HG02798 (cell line): ENCODE measurements around the gene RGS10.
"Not testable (repeated sequence)": the region's sequence is repeated elsewhere in the genome, so short reads cannot be mapped to it uniquely, and the experiment has no call there.

Source experiments
- ATAC-seq: cut with Tn5 transposase; IDR thresholded peaks from one replicate; pipeline ENCODE4 v1.9.1; 2021; ENCODE audit warnings: mild to moderate bottlenecking; ENCODE audit not compliant: unreplicated experiment, poor library complexity

Gene RGS10, protein sequence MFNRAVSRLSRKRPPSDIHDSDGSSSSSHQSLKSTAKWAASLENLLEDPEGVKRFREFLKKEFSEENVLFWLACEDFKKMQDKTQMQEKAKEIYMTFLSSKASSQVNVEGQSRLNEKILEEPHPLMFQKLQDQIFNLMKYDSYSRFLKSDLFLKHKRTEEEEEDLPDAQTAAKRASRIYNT

DNA sequence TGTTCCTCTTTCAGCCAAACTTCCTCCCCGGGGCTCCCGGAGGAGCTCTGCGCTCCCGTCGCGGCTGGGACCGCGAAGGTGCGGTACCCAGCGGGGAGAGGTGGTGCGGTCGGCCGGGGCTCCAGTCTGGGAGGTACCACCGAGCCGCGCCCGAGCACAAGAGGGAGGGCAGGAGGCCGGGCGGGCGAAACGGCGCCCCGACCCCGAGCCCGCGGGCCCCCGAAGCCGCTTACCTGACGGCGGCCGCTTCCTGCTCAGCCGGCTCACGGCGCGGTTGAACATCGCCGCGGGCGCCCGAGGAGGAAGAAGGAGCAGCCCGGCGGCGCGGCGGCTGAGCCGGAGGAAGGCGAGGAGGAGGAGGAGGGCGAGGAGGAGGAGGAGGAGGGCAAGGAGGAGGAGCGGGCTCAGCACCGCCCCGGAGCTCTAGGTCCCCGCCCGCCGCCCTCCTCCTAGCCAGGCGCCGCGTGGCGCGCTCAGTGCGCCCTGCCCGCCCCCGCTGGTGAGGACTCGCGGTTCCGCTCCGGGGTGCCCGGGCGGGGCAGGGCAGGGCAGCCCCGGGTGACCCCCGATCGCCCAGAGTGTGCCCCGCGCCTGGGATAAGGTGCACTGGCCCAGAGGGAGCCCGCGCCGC lies at the start of gene RGS10:
Gene RGS10 (minus strand): TSS at position 363 of the 631 bp plus-strand sequence. CDS start 81 bp downstream, at position 282.
- ATAC-seq, result peak; percentile 82

DNA sequence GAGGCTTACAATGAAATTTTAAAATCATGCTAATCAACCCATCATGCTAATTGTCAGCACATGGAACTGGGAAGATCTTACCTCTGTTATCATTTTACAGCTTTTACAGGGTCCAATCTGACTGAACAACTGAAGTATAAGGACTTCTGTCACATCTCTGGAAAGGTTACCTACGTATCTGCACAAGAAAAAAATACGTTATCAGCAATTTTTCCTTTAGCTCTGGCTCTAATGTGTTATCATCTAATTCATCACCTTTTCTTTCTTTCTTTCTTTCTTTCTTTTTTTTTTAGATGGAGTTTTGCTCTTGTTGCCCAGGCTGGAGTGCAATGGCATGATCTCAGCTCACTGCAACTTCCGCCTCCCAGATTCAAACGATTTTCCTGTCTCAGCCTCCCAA lies 45.6 kb upstream of the RGS10 start:
- ATAC-seq, result no peak

DNA sequence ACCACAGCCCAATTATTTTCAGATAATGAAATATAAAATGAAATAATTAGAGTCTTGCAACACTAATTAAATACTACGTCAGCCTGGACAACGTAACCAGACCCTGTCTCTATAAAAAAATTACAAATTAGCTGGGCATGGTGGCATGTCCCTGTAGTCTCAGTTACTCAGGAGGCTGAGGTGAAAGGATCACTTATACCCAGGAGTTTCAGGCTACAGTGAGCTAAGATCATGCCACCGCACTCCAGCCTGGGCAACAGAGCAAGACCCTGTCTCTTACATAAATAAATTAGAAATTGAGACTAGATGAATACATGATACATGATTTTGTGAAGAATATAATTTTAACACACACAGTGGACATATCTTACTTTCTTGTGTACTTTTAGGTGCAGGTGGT lies 35.8 kb upstream of the RGS10 start:
- no peak for ATAC-seq

DNA sequence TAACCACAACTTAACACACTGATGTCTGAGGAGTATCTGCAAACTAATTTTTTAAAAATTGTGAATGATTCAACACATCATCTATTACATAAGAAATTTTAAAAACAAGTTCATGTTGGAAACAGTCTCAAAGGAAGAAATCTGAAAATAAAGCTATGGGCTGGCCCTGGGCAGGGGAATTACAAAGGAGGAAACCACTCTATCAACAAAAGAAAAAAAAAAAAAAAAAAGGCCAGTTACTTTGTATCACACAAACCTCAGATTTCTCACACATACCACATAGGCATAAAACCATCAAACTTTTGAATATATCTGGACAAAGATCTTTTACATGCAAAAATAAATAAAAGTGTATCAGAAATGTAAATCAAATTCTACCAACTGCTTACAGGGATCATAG lies 33.5 kb upstream of the RGS10 start:
- no peak for ATAC-seq

DNA sequence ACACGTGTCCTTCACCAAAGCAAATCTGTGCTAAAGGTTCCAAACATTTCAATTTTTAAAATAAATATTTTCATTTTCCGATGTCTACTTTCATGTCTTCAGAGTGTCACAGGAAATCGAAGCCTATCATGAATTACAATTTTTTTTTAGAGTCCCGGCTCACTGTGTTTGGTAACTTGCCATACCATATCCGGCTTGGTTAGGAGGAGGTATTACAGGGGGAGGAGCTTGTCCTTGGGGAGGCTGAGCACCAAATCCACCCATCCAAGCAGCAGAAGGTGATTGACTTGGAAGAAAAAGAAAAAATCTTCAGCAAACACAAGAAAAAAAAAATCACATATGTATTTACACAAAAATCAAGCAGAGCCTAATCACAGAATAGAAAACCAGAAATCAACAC lies 33.0 kb upstream of the RGS10 start:
- no peak for ATAC-seq

DNA sequence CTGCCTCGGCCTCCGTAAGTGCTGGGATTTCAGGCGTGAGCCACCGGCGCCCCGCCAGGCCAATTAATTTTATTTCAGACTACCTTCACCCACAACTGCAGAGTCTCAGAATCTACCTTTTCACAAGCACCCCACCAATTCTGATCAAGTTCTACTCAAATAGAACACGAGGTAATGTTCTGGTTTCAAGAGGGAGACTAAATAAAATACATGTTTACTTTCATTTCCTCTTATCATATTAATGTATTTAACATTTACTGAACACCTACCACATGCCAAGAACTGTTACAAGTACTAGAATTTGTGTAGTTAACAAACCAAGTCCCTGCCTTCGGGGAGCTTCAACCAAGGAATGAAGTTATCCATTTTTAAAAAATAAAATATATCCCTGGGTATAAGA lies 25.5 kb upstream of the RGS10 start:
- no peak for ATAC-seq

DNA sequence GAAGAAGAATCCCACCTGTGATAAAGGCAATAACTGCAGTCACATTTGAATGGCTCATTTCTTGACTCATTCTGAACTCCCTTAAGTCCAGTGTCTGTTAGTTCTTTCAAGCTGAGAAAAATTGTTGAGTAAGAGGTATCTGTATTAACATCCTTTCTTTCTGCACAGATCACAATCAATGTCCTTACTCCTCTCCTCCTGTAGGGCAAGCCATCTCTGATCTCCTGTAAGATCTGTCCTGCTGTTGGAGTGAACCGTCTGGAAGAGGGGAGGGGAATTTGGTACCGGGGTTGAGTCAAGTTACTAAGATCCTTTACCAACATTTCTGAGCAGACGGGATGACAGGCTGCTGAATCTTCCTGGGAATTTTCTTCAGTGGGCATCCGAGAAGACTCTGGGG lies 19.6 kb upstream of the RGS10 start:
- no peak for ATAC-seq

DNA sequence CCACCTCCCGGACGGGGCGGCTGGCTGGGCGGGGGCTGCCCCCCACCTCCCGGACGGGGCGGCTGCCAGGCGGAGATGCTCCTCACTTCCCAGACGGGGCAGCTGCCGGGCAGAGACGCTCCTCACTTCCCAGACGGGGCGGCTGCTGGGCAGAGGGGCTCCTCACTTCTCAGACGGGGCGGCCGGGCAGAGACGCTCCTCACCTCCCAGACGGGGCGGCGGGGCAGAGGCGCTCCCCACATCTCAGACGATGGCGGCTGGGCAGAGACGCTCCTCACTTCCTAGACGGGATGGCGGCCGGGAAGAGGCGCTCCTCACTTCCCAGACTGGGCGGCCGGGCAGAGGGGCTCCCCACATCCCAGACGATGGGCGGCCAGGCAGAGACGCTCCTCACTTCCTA lies 17.0 kb upstream of the RGS10 start:
- not testable (repeated sequence) for ATAC-seq

DNA sequence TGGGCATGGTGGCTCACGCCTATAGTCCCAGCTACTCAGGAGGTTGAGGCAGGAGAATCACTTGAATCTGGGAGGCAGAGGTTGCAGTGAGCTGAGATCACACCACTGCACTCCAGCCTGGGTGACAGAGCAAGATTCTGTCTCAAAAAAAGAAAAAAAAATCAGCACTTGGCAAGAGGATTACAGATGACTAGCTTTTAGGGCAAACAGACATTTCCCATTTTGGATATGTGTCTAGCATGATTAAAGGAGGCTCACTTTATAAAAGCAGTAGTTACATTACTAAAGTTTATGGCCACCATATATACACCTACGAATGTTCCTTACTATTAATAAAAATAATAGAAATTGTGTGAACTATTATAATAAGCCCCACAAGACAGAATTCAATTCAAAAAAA lies 13.6 kb upstream of the RGS10 start:
- not testable (repeated sequence) for ATAC-seq

DNA sequence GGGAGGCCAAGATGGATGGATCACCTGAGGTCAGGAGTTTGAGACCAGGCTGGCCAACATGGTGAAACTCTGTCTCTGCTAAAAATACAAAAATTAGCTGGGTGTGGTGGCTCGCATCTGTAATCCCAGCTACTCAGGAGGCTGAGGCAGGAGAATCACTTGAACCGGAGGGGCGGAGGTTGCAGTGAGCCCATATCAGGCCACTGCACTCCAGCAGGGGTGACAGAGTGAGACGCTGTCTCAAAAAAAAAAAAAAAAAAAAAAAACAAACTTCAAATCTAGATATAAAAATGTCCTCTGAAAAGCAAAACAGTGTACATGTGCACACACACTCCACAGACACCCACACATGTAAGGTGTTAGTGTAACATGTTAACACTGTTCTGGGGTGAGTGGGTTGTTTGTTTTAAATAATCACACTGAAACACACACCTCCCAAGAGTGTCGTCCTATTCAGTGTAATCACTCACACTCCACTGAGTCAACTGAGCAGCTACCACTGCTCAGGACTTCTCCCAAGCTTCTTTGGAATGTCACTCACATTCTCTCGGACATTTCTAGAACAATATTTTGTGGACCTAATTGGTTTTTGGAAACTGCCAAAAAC lies 12.8 kb upstream of the RGS10 start:
- no peak for ATAC-seq

DNA sequence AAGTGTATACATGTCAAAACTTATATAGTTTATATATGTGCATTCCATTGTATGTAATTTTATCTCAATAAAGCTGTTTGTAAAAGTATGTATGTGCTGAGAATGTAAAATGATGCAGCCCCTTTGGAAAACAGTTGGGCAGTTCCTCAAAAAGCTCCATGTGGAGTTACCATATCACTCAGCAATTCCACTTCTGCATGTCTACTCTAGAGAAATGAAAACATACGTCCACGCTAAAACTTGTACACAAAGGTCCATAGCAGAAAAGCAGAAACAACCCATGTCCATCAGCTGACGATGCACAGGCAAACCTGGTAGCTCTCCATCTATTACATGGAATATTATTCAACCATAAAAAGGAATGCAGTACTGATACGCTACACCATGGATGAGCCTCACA lies 8.3 kb upstream of the RGS10 start:
- no peak for ATAC-seq

DNA sequence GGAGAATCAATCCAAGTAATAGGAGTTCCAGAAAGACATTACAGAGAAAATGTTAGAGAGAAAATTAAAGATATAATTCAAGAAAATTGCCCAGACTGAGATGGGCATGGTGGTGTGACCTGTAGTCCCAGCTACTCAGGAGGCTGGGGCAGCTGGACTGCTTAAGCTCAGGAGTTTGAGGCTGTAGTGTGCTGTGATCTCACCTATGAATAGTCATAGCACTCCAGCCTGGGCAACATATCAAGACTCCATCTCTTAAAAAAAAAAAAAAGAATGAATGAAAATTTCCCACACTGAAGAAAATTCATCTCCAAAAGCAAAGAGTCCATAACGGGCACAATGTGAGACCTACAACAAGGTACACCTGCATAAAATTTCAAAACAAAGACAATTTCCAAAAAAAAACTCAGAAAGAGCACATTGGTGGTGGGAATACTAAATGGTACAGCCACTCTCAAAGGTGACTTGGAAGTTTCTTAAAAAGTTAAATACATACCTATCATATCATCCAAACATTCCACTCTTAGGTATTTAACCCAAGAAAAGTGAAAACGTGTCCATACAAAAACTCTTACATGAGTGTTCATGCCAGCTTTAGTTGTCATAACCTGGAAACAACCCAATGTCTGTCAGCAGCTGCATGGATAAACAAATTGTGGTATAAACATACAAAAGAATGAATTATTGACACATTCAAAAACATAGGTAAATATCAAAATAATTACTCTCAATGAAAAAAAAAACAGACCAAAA lies 6.9 kb upstream of the RGS10 start:
- no peak for ATAC-seq

DNA sequence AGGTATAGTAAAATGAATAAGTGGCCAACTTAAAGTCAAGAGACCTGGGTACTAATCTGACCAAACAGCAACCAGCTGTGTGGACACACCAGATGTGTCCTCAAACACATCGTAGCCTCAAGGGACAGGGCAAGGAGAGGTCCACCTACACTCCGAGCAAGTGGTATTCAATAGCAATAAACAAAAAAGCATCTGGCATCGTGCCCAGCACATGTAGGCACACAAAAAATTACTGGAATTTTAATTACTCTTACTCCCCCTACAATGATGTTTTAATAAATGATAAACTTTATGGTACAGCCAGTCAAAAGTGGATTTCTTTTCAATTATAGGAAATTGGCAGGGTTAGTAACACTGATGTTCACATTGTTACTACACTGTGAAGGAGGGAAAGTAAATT lies 3.5 kb upstream of the RGS10 start:
- ATAC-seq, result no peak

DNA sequence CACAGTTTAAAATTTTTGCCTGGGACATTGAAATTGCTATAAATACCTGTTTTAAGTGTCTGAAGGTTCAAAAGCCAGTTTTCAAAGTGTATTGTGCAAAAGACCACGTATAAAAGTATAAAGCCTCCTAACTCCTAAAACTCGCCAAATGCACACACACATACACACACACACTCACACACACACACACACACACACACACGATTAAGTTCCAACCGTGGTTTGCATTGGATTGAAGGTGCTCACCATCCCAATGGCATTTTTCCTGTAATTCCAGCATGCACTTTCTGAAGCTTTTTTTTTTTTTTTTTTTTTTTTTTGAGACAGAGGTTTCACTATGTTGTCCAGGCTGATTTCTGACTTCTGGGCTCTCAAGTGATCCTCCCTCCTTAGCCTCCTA lies 2.8 kb upstream of the RGS10 start:
- no peak for ATAC-seq

DNA sequence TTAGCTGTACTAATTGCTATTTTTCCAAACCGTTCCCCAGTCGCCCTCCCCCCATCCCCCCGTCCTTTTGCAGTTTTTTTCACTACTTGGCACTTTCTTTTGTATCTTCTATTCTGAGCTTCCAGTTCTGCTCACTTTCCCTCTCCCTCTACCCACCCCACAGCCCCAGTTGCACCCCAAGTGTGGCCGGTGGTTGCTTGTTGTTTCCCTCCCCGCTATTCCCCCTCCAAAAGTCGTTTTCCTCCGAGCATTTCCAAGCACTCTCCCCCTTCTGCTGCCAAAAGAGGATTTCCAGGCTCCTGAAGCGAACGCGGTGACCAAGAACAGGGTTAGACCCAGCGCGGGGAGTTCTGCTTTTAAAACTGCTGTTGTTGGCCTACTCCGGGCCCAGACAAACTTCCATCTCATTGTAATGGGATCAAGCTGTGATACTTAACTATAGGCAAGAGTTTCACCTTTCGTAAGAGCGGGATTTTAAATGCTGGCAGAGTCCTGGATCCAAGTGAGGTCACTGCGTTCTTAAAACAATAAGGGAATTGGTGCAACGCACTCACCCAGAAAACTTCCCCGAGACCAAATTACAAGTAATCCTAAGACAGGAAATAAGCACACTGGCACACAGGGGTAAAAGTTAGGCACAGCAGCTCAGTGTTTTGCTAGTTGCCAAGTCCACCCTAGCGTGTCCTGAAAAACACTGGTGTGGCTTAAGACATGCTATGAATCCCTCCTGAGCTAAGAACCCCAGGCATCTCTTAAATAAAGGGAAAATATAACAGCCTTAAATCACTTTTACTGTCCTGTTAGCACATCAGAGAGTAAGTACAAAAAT lies 1.5 kb upstream of the RGS10 start:
- no peak for ATAC-seq

DNA sequence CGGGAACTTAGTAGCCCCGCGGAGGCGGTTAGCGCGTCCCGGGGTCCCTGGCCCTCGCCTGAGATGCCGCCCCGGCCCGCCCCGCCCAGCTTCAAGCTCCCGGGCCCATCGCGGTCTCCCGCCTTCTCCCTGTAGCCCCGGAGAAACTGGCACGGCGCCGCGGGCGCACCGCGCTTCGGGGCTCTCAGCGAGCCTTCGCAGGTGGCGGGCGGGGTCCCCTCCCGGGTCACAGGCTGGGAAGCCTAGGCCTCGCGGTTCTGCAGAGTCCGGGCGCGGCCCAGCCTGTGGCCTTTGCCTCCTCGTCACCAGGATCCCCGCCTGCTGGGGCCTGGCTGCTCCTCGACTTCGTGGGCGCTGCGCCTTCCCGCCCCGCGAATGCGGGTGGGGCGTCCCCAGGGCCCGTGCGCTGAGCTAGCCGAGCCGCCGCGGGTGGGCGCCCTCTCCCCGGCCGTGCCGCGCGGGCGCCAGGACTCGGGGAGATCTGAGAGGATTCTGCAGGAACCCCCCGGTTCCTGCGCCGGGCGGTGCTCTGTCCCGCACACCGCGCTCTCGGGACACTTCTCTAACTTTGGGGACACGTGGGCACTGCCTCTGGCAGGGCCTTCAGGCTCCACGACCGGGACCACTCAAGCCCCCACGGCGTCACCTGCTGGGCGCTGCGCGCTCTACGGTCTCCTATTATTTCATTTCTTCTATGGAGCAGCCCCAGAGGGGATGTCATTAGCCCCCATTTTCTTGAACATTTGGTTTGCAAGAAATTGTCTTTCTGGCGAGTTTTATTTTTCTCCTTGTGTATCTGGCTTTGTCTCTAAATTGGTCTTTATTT lies 682 bp upstream of the RGS10 start:
- ATAC-seq, result peak; percentile 38

DNA sequence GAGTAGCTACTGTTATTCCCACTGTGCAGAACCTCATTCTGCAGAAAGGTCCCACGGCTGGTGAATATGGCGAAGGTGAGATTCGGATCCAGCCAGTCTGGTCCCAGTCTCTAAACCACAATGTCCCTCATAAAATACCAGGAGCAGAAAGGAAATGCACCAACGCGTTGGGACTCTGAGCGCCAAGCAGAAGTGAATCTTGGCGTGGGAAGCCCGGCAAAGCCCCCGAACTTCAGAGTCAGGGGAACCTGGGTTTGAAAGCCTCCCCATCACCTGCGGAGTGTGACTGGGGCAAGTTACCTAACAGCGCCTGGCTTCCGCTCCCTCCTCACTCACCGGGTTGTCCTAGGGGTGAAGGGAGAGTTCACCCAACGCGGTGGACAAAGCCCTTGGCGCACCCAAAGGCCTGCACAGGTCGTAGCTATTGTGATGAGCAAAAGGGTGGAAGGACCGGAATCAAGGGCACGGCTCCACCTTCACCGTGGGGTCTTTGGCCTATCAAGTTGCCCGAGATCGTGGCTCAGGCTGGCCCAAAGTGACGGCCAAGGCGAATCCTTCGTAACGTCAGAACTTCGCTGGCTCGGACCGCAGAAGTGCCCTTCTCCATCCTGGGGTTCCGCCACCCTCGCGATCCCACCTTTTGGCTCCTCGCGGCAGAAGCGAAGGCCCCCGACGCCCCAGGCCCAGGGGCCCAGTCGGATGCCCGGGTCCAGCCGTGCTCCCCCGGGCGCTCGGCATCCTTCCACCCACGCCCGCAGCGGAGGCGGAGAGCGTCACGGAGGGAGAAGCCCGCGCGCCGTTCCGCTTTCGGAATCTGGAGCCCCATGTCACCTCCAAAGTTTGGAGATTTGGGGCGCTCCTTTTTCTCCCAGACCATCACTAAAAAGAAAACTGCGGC lies 811 bp downstream of the RGS10 start:
- no peak for ATAC-seq

DNA sequence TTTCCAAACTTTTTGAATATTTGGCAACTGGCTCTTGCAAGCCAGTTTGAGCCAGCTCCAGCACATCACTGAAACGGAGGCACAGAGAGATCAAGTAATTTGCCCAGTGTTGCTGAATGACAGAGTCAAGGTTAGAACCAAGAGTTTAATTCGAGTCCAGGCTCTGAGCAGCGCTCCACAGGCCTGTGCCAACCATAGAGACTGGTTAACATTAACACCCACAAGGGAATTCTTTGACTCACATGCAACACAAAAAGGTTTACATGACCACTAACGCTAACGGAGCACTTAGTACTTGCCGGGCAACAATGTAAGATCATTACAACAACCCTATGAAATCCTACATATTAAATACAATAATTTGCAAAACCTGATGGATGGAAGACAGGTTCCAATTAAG lies 1.5 kb downstream of the RGS10 start:
- no peak for ATAC-seq

DNA sequence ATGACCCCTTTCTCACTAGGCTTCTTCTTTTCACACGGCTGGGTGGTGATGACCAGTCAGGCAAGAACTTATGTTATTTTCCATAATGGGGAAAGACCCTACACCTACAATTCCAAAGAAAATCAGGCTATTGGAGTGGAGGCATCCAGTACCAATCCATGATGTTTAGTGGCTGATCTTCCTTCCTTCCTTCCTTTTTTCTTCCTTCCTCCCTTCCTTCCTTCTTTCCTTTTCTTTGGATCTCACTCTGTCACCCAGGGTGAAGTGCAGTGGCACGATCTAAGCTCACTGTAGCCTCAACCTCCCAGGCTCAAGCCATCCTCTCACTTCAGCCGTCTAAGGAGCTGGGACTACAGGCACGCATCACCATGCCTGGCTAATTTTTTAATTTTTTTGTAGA lies 2.5 kb downstream of the RGS10 start:
- ATAC-seq, result no peak
